ENCODE measurements around the gene MAPKAPK3.
A peak's percentile ranks its signal among the peaks of the same experiment; 100 is the strongest.

The MAPKAPK3 gene

GRCh38 chr3:50609071-50609762 lies 7.7 kb upstream of the MAPKAPK3 start:
- ChIA-PET CTCF (interaction anchor here (0.6 to 14.8 kb wide), 9 partner anchors 8 to 785 kb away, joined by 3 to 819 read pairs (median 3); partner anchors contain the start of genes C3orf18 and HEMK1), POLR2A (interaction anchor here (0.6 to 2.8 kb wide), 2 partner anchors 39 to 40 kb away, joined by 3 to 19 read pairs; partner anchors contain the start of gene HEMK1)
- no peak overlapping the region for H3K4me3 ChIP-seq (ENCODE audit: low read depth, low read length)
- TF ChIP-seq, protein P1, sequence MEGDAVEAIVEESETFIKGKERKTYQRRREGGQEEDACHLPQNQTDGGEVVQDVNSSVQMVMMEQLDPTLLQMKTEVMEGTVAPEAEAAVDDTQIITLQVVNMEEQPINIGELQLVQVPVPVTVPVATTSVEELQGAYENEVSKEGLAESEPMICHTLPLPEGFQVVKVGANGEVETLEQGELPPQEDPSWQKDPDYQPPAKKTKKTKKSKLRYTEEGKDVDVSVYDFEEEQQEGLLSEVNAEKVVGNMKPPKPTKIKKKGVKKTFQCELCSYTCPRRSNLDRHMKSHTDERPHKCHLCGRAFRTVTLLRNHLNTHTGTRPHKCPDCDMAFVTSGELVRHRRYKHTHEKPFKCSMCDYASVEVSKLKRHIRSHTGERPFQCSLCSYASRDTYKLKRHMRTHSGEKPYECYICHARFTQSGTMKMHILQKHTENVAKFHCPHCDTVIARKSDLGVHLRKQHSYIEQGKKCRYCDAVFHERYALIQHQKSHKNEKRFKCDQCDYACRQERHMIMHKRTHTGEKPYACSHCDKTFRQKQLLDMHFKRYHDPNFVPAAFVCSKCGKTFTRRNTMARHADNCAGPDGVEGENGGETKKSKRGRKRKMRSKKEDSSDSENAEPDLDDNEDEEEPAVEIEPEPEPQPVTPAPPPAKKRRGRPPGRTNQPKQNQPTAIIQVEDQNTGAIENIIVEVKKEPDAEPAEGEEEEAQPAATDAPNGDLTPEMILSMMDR (IDR thresholded peaks at IDR 0.05; ENCODE audit: insufficient read depth, low read length, missing control alignments): no peak
- no peak for DNase-seq (ENCODE audit: low read depth, low spot score)

DNA sequence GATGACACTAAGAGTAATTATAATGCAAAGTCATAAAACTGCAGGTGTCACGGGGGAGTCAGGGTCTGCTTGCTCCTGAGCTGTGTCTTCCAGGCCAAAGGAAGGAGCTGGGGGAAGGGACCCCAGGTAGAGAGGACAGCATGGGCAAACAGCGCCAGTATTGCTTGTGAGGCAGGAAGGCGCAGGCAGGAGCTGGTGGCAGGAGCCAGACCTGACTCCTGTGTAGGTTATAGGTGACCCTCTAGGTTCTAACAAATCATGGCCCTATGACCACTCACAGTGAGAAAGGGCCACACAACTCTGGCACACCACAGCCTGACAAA lies 7.2 kb upstream of the MAPKAPK3 start:
- POLR2A ChIA-PET: interaction anchor here (2.8 kb wide), 1 partner anchor 40 kb away, joined by 19 read pairs; the partner anchor contains the start of gene HEMK1
- no peak overlapping the region for H3K4me3 ChIP-seq (ENCODE audit: low read depth, low read length)
- TF ChIP-seq, protein P1 (IDR thresholded peaks at IDR 0.05; ENCODE audit: insufficient read depth, low read length, missing control alignments): no peak
- DNase-seq (ENCODE audit: low read depth, low spot score): no peak
- CTCF ChIA-PET: interaction anchor here (0.6 to 14.8 kb wide), 11 partner anchors 8 to 784 kb away, joined by 3 to 819 read pairs (median 4); partner anchors contain the start of genes C3orf18 and HEMK1

GRCh38 chr3:50610181-50610971 lies 6.6 kb upstream of the MAPKAPK3 start:
- ChIA-PET POLR2A (interaction anchor here (2.8 kb wide), 1 partner anchor 40 kb away, joined by 19 read pairs; the partner anchor contains the start of gene HEMK1), CTCF (interaction anchor here (1.2 to 14.8 kb wide), 9 partner anchors 9 to 174 kb away, joined by 3 to 819 read pairs (median 4); partner anchors contain the start of genes C3orf18 and HEMK1)
- H3K4me3 ChIP-seq (ENCODE audit: low read depth, low read length): peak overlapping the region; percentile 70
- TF ChIP-seq, protein P1 (IDR thresholded peaks at IDR 0.05; ENCODE audit: insufficient read depth, low read length, missing control alignments): no peak
- no peak for DNase-seq (ENCODE audit: low read depth, low spot score)

DNA sequence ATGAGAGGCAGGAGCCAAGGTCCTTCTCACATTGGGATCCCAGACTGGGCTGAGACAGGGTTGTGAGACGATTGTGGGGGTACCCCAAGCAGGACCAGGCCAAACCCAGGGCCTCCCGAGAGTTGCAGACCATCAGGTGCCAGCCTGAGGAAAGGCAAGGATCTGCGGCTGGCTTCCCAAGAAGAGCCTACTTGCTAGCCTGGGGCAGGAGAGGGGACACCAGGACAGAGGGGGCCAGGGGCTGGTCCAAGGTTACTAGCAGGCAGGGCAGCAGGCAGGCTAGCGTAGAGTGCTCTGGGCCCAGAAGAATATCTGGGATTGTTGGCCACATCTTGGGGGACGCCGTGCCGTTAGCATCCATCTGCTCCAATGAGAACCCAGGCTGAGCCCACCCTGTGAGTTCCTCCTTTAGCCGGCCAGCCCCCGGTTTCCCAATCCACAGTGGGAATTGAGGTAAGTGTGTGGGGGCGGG lies 5.9 kb upstream of the MAPKAPK3 start:
- DNase-seq (ENCODE audit: low read depth, low spot score): no peak
- TF ChIP-seq, protein P1 (IDR thresholded peaks at IDR 0.05; ENCODE audit: insufficient read depth, low read length, missing control alignments): no peak
- ChIA-PET CTCF (interaction anchor here (1.2 to 14.8 kb wide), 11 partner anchors 10 to 258 kb away, joined by 3 to 819 read pairs (median 6); partner anchors contain the start of genes C3orf18 and HEMK1), POLR2A (interaction anchor here (1.2 to 2.8 kb wide), 3 partner anchors 9 to 41 kb away, joined by 4 to 19 read pairs (median 13); partner anchors contain the start of gene HEMK1)
- peak overlapping the region; percentile 70 for H3K4me3 ChIP-seq (ENCODE audit: low read depth, low read length)

GRCh38 chr3:50611464-50612233 lies 5.3 kb upstream of the MAPKAPK3 start, which contains the start of gene CISH:
Gene CISH, minus strand, starts transcription at chr3:50611774. Its CDS starts 124 bp downstream, at chr3:50611650.
- H3K4me3 ChIP-seq (ENCODE audit: low read depth, low read length): peak within 1 kb of the TSS; percentile 70
- ChIA-PET CTCF (interaction anchor here (1.2 to 14.8 kb wide), 9 partner anchors 10 to 489 kb away, joined by 5 to 819 read pairs (median 55); partner anchors contain the start of genes C3orf18 and HEMK1), POLR2A (interaction anchor here (0.5 to 2.8 kb wide), 6 partner anchors 10 to 774 kb away, joined by 3 to 19 read pairs (median 4); partner anchors contain the start of genes HEMK1 and MANF)
- no peak for DNase-seq (ENCODE audit: low read depth, low spot score)
- TF ChIP-seq, protein P1 (IDR thresholded peaks at IDR 0.05; ENCODE audit: insufficient read depth, low read length, missing control alignments): peak; percentile 71
